ENCODE data around the gene PNLDC1.

The PNLDC1 gene

GRCh38 chr6:159804504-159804903, 4.4 kb downstream of the PNLDC1 start:
- TF ChIP-seq CTCF (IDR thresholded peaks at IDR 0.05; ENCODE audit: low read depth, low read length): no peak

GRCh38 chr6:159805440-159806020, 5.5 kb downstream of the PNLDC1 start:
- no peak overlapping the region for H3K4me3 ChIP-seq (ENCODE audit: low read depth, low read length)
- TF ChIP-seq CTCF (IDR thresholded peaks at IDR 0.05; ENCODE audit: low read depth, low read length): no peak

More at GRCh38 chr6:159804504-159804903, 4.4 kb downstream of the PNLDC1 start:
- no peak overlapping the region for H3K4me3 ChIP-seq (ENCODE audit: low read depth, low read length)

GRCh38 chr6:159806021-159806458, 6.0 kb downstream of the PNLDC1 start:
- no peak for TF ChIP-seq CTCF (IDR thresholded peaks at IDR 0.05; ENCODE audit: low read depth, low read length)
- H3K4me3 ChIP-seq (ENCODE audit: low read depth, low read length): no peak overlapping the region

- no peak overlapping the region for H3K4me3 ChIP-seq (ENCODE audit: low read depth, low read length)
- no peak for TF ChIP-seq CTCF (IDR thresholded peaks at IDR 0.05; ENCODE audit: low read depth, low read length)
Observed at GRCh38 chr6:159807150-159807858, 7.2 kb downstream of the PNLDC1 start.

- no peak for TF ChIP-seq CTCF (IDR thresholded peaks at IDR 0.05; ENCODE audit: low read depth, low read length)
- H3K4me3 ChIP-seq (ENCODE audit: low read depth, low read length): no peak overlapping the region
Observed at GRCh38 chr6:159808647-159809046, 8.6 kb downstream of the PNLDC1 start.

- H3K4me3 ChIP-seq (ENCODE audit: low read depth, low read length): no peak overlapping the region
- no peak for TF ChIP-seq CTCF (IDR thresholded peaks at IDR 0.05; ENCODE audit: low read depth, low read length)
Observed at GRCh38 chr6:159809149-159809548, 9.1 kb downstream of the PNLDC1 start.

GRCh38 chr6:159813781-159814180, 13.7 kb downstream of the PNLDC1 start:
- H3K4me3 ChIP-seq (ENCODE audit: low read depth, low read length): no peak overlapping the region
- no peak for TF ChIP-seq CTCF (IDR thresholded peaks at IDR 0.05; ENCODE audit: low read depth, low read length)

Data from WI38 (cell line).